Adrenal gland (tissue), 5 donors: Measurements from ENCODE around the gene COA1.

Source experiments
- CTCF ChIP-seq, 6 experiments: fragments of 450-650 bp in 4 of 6; fragments of 200-600 bp in 2 of 6; sonication (generic) in 1 of 6; IDR thresholded peaks; 1 replicate in 5 of 6; 2 replicates in 1 of 6; pipeline versions ENCODE4 v1.5.1 to v1.8.0; 2016 to 2021; ENCODE audit warnings: antibody characterized with exemption in 6 of 6, mild to moderate bottlenecking in 2 of 6, moderate library complexity in 1 of 6
- POLR2A ChIP-seq, 2 donors: fragments of 450-650 bp; IDR thresholded peaks; one replicate each; pipeline ENCODE4 v1.6.1; 2017; ENCODE audit warnings: antibody characterized with exemption in 2 of 2, mild to moderate bottlenecking in 2 of 2, moderate library complexity in 1 of 2
- donor health status: DM: no; HTN: no; CAD: no.

GRCh38 chr7:43616977-43617376, 112.3 kb downstream of the COA1 start:
- TF ChIP-seq CTCF (IDR thresholded peaks at IDR 0.05) (no peak), POLR2A (IDR thresholded peaks at IDR 0.05) (no peak)
